ENCODE measurements around the gene MYLK. TPM values are rescaled to one million over a fixed set of nuclear protein-coding genes. Genes with fewer than 3 reads are reported as not detected.
"Not testable (repeated sequence)": the region's sequence is repeated elsewhere in the genome, so short reads cannot be mapped to it uniquely, and the experiment has no call there.

MYLK gene
- total RNA-seq, 2 experiments from 2014 or later = 0.06 to 0.15 TPM

GRCh38 chr3:123890162-123890561 lies 6.0 kb upstream of the MYLK start:
- peaks cover 40% of the 10 kb centered on the region for H3K27me3 Mint-ChIP-seq
- H3K4me1 Mint-ChIP-seq; POLR2A ChIA-PET; CTCF ChIA-PET; H3K27ac Mint-ChIP-seq; H3K36me3 Mint-ChIP-seq (ENCODE audit: low read depth); DNase-seq; H3K4me3 Mint-ChIP-seq: not testable (repeated sequence)
- H3K9me3 Mint-ChIP-seq = peaks cover 18% of the 10 kb centered on the region

GRCh38 chr3:123884993-123885392 lies 861 bp upstream of the MYLK start:
- no peak overlapping the region for H3K27ac Mint-ChIP-seq
- no peak overlapping the region for H3K4me3 Mint-ChIP-seq
- H3K27me3 Mint-ChIP-seq = peaks cover 59% of the 10 kb centered on the region
- no peaks in the 10 kb centered on the region for H3K36me3 Mint-ChIP-seq (ENCODE audit: low read depth)
- peaks cover 13% of the 10 kb centered on the region for H3K4me1 Mint-ChIP-seq
- DNase-seq = no peak
- H3K9me3 Mint-ChIP-seq = peaks cover 3% of the 10 kb centered on the region
- POLR2A ChIA-PET = no interaction called here
- CTCF ChIA-PET = interaction anchor here (0.5 kb wide), 1 partner anchor 721 kb away, joined by 3 read pairs; no protein-coding TSS in a partner anchor

GRCh38 chr3:123883701-123884202 lies 380 bp downstream of the MYLK start:
- peak overlapping the region; percentile 58 for H3K4me3 Mint-ChIP-seq
- H3K27me3 Mint-ChIP-seq = peaks cover 49% of the 10 kb centered on the region
- CTCF ChIA-PET = no interaction called here
- POLR2A ChIA-PET = no interaction called here
- H3K27ac Mint-ChIP-seq = no peak overlapping the region
- H3K4me1 Mint-ChIP-seq = peaks cover 13% of the 10 kb centered on the region
- DNase-seq = no peak
- H3K36me3 Mint-ChIP-seq (ENCODE audit: low read depth) = no peaks in the 10 kb centered on the region
- H3K9me3 Mint-ChIP-seq = no peaks in the 10 kb centered on the region

DNA sequence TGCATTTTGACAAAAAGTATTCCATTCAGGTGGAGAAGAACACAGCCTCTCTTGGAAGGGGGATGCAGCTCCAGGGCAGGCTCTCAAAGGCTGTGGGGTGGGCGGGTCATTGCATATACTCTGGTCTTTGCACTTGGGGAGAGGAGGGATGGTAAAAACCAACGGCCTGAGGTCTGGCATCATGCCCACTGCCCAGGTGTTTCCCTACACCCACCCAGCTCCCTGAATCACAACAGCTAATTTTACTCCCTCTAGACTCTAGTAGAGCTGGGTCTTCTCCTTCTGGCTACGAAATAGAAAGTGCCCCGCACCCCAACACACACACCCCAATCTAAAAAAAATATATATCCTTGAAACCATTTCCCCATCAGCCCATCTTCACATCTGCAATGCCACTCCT lies 1.0 kb downstream of the MYLK start:
- POLR2A ChIA-PET = no interaction called here
- Mint-ChIP-seq H3K4me3 (peak overlapping the region; percentile 58), H3K27ac (no peak overlapping the region), H3K36me3 (ENCODE audit: low read depth) (no peaks in the 10 kb centered on the region), H3K9me3 (no peaks in the 10 kb centered on the region), H3K4me1 (peaks cover 13% of the 10 kb centered on the region), H3K27me3 (peaks cover 45% of the 10 kb centered on the region)
- DNase-seq = no peak
- CTCF ChIA-PET = no interaction called here

GRCh38 chr3:123881771-123882170 lies 2.4 kb downstream of the MYLK start:
- Mint-ChIP-seq H3K27ac (no peak overlapping the region), H3K4me3 (no peak overlapping the region), H3K27me3 (peaks cover 42% of the 10 kb centered on the region), H3K36me3 (ENCODE audit: low read depth) (no peaks in the 10 kb centered on the region), H3K9me3 (no peaks in the 10 kb centered on the region), H3K4me1 (peaks cover 13% of the 10 kb centered on the region)
- CTCF ChIA-PET = no interaction called here
- POLR2A ChIA-PET = no interaction called here
- DNase-seq = no peak

DNA sequence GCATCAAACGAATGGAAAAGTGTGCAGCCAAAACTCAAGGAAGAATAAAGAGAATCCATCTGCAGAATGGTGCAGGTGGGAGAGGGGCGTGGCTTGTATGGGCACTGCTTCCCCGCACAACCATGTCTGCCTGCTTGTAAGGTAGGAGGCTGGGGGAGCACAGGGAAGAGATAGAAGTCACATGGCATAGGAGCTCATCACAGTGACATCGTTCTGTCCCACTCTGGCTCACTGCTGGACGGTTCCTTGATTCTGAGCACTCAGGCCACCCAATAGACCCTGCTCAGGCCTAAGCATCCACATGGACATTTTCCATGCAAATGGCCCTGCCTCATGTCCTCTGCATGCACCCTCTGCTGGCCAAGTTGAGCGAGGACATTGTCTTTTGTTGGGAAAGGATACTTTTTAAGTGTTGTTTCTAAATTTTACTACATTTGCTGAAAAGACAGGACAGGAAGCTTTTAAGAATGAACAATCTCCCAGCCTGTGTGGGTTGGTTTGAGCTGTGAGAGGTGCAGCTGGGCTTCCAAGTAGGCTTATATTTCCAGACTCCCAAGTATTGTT lies 3.1 kb downstream of the MYLK start:
- ChIA-PET POLR2A (no interaction called here), CTCF (no interaction called here)
- no peak for DNase-seq

DNA sequence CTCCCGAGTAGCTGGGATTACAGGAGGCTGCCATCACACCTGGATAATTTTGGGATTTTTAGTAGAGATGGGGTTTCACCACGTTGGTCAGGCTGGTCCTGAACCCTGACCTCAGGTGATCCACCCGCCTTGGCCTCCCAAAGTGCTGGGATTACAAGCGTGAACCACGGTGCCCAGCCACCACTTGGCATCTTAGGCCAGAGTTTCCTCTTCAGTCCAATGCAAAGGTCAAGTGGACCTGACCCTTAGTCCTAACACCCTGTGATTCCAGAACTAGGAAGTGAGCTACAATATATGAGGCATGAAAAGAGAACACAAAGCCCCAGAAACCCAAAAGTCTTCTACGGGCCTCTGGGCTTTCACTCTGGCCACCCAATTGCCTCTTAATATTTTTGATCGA lies 5.3 kb downstream of the MYLK start:
- Mint-ChIP-seq H3K9me3 (no peaks in the 10 kb centered on the region), H3K4me1 (peaks cover 8% of the 10 kb centered on the region), H3K4me3 (no peak overlapping the region), H3K36me3 (ENCODE audit: low read depth) (no peaks in the 10 kb centered on the region), H3K27me3 (peaks cover 35% of the 10 kb centered on the region), H3K27ac (no peak overlapping the region)
- CTCF ChIA-PET = no interaction called here
- POLR2A ChIA-PET = no interaction called here
- no peak for DNase-seq

More for the DNA sequence above, 3.1 kb downstream of the MYLK start:
- Mint-ChIP-seq H3K27me3 (peaks cover 37% of the 10 kb centered on the region), H3K36me3 (ENCODE audit: low read depth) (no peaks in the 10 kb centered on the region), H3K4me1 (peaks cover 13% of the 10 kb centered on the region), H3K27ac (no peak overlapping the region), H3K4me3 (no peak overlapping the region), H3K9me3 (no peaks in the 10 kb centered on the region)

DNA sequence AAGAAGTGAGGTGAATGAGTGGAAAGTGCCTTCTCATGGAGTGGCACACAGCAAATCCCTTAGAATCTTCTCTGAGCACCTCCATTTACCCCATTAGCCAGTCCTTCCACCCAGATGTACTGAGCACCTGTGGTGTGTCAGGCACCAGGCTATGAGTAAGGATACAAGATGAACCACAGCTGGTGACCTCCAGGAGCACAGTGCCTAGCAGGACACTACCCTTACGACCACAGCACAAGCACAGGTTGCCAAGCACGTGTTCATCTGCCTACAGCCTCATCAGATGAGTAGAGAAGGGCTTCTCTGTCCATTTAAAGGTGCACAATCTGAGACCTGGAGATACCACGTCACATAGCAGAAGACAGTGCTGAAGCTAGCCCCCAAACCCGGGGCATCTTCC lies 6.2 kb downstream of the MYLK start:
- CTCF ChIA-PET = no interaction called here
- Mint-ChIP-seq H3K27me3 (peaks cover 32% of the 10 kb centered on the region), H3K36me3 (ENCODE audit: low read depth) (no peaks in the 10 kb centered on the region), H3K4me1 (no peaks in the 10 kb centered on the region), H3K9me3 (no peaks in the 10 kb centered on the region), H3K4me3 (no peak overlapping the region), H3K27ac (no peak overlapping the region)
- POLR2A ChIA-PET = no interaction called here
- DNase-seq = no peak

DNA sequence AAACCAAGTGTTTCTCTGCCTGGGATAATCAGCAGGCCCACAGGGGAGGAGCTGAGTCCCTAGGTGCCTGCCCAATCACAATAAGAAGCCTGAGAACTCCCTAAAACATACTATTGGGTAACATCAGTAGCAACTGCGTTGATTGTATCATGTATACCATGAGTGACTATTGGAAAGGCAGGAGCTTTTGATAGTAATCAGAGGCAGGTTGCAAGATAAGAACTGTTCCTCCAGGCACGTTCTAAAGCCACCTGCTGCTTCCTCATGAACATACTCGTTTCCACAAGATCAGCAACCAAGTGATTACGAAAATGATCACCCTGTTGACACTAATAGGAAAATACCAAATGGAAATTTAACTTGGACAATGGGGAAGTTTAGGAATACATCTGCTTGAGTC lies 6.7 kb downstream of the MYLK start:
- H3K27me3 Mint-ChIP-seq = peaks cover 29% of the 10 kb centered on the region
- DNase-seq = no peak
- CTCF ChIA-PET = no interaction called here
- no peaks in the 10 kb centered on the region for H3K4me1 Mint-ChIP-seq
- no peak overlapping the region for H3K4me3 Mint-ChIP-seq
- H3K27ac Mint-ChIP-seq = no peak overlapping the region
- POLR2A ChIA-PET = no interaction called here
- no peaks in the 10 kb centered on the region for H3K9me3 Mint-ChIP-seq
- H3K36me3 Mint-ChIP-seq (ENCODE audit: low read depth) = no peaks in the 10 kb centered on the region

DNA sequence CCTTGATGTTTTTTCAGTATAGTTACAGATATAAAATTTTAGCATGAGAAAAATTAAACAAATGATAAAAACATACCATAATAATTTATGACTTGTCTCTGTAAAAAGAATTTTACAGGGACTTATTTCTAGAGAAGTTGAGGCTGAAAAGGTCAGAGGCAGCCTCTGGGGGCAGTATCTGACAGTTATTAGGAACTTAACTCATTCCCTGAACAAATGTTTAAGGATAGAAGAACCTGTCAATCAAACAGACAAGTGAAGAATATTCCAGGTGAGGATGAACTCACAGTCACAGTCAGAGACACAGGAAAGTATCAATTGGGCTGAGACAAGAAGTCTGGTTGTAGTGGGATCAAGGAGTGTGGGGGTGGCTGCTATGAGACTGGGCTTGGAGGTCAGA lies 7.3 kb downstream of the MYLK start:
- H3K9me3 Mint-ChIP-seq = no peaks in the 10 kb centered on the region
- H3K36me3 Mint-ChIP-seq (ENCODE audit: low read depth) = no peaks in the 10 kb centered on the region
- H3K27me3 Mint-ChIP-seq = peaks cover 34% of the 10 kb centered on the region
- ChIA-PET CTCF (no interaction called here), POLR2A (no interaction called here)
- H3K4me3 Mint-ChIP-seq = no peak overlapping the region
- no peak for DNase-seq
- no peaks in the 10 kb centered on the region for H3K4me1 Mint-ChIP-seq
- H3K27ac Mint-ChIP-seq = no peak overlapping the region

DNA sequence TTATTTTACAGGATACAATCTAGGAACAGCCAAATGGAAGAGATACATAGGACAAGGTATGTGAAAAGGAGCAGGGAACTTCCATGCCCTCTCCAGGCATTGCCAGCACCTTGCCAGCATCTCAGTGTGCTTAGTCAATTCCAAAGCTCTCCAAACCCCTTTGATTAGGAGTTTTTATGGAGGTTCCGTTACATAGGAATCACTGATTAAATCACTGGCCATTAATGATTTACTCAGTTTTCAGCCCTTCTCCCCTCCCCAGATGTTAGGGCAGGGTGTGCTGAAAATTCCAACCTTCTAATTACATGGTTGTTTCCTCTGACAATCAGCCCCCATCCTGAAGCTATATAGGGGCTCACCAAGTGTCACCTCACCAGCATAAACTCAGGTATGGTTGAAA lies 11.5 kb downstream of the MYLK start:
- no peak for DNase-seq
- CTCF ChIA-PET = no interaction called here
- H3K36me3 Mint-ChIP-seq (ENCODE audit: low read depth) = no peaks in the 10 kb centered on the region
- H3K27ac Mint-ChIP-seq = no peak overlapping the region
- H3K4me3 Mint-ChIP-seq = no peak overlapping the region
- no peaks in the 10 kb centered on the region for H3K9me3 Mint-ChIP-seq
- H3K27me3 Mint-ChIP-seq = peaks cover 37% of the 10 kb centered on the region
- POLR2A ChIA-PET = no interaction called here
- H3K4me1 Mint-ChIP-seq = no peaks in the 10 kb centered on the region

DNA sequence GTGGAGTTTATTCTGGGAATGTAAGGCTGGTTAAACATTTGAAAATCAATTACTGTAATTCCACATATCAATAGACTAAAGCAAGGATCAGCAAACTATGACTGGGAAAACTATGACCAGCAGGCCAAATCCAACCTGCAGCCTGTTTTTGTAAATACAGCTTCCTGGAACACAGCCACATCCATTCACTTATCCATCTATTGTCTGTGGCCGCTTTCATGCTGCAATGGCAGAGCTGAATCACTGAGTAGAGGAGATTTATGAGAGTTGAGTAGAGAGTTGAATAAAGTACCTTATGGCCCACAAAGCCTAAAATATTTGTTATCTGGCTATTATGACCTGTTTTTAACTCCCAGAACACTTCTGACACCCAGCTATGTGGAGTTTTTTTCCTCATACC lies 12.2 kb downstream of the MYLK start:
- Mint-ChIP-seq H3K36me3 (ENCODE audit: low read depth) (no peaks in the 10 kb centered on the region), H3K4me1 (no peaks in the 10 kb centered on the region), H3K27ac (no peak overlapping the region), H3K4me3 (no peak overlapping the region), H3K27me3 (peaks cover 37% of the 10 kb centered on the region), H3K9me3 (no peaks in the 10 kb centered on the region)
- ChIA-PET POLR2A (no interaction called here), CTCF (no interaction called here)
- no peak for DNase-seq

DNA sequence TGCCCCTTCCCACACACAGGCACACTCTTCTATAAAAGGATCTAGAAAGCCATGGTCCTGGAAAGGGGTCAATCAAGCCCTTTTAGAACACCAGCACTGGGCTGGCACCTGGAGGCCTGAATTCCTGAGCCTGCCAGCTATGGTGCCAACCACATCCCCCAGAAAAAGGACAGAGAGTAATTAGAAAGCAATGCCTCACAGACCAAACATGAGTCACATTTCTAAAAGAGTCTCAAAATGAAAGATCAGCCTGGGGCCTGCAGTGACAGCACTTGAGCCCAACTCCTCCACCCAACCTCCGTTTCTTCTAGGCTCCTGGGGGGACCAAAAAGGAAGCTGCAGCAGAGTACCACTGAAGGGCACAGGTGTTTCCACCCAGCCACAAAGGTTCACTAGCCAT lies 14.1 kb downstream of the MYLK start:
- no peaks in the 10 kb centered on the region for H3K36me3 Mint-ChIP-seq (ENCODE audit: low read depth)
- ChIA-PET CTCF (interaction anchor here (1.4 kb wide), 1 partner anchor 8 kb away, joined by 5 read pairs; no protein-coding TSS in a partner anchor), POLR2A (no interaction called here)
- no peak overlapping the region for H3K4me3 Mint-ChIP-seq
- H3K27ac Mint-ChIP-seq = no peak overlapping the region
- no peak for DNase-seq
- no peaks in the 10 kb centered on the region for H3K4me1 Mint-ChIP-seq
- peaks cover 33% of the 10 kb centered on the region for H3K27me3 Mint-ChIP-seq
- no peaks in the 10 kb centered on the region for H3K9me3 Mint-ChIP-seq

DNA sequence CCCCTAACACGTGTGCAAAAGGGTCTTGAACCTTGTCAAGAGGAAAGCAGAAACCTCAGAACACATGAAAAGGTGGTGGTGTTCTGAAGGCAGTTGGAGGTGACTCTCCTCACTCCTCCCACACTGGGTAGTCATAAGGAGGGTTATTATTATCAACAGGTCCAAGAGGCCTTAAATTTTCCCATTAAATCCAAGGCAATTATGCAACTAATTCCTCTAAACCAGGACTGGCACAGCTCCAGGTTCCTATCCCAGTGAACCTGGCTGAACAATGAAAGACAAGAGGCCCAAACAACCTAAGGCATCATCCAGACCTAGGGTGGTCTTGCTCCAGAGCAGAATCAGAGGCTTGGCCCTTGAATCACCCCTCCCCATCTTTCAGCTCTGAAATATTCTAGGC lies 15.0 kb downstream of the MYLK start:
- POLR2A ChIA-PET = no interaction called here
- no peak overlapping the region for H3K4me3 Mint-ChIP-seq
- DNase-seq = no peak
- no peaks in the 10 kb centered on the region for H3K4me1 Mint-ChIP-seq
- H3K9me3 Mint-ChIP-seq = no peaks in the 10 kb centered on the region
- H3K27me3 Mint-ChIP-seq = peaks cover 27% of the 10 kb centered on the region
- CTCF ChIA-PET = interaction anchor here (1.4 kb wide), 1 partner anchor 8 kb away, joined by 5 read pairs; no protein-coding TSS in a partner anchor
- H3K27ac Mint-ChIP-seq = no peak overlapping the region
- no peaks in the 10 kb centered on the region for H3K36me3 Mint-ChIP-seq (ENCODE audit: low read depth)

Data from activated CD4-positive, alpha-beta T cell treated with anti-CD3 and anti-CD28 coated beads, Interleukin-2, amount 10 ng/mL, durations not matched to agents 7 days and 5 days (primary cell).